HG03521 (cell line): ENCODE results near the gene BRAF.
"Not testable (repeated sequence)": the region's sequence is repeated elsewhere in the genome, so short reads cannot be mapped to it uniquely, and the experiment has no call there.

Experiments
- ATAC-seq: cut with Tn5 transposase; IDR thresholded peaks from one replicate; pipeline ENCODE4 v1.9.1; 2021; ENCODE audit warnings: mild to moderate bottlenecking, moderate library complexity; ENCODE audit not compliant: unreplicated experiment

BRAF gene

DNA sequence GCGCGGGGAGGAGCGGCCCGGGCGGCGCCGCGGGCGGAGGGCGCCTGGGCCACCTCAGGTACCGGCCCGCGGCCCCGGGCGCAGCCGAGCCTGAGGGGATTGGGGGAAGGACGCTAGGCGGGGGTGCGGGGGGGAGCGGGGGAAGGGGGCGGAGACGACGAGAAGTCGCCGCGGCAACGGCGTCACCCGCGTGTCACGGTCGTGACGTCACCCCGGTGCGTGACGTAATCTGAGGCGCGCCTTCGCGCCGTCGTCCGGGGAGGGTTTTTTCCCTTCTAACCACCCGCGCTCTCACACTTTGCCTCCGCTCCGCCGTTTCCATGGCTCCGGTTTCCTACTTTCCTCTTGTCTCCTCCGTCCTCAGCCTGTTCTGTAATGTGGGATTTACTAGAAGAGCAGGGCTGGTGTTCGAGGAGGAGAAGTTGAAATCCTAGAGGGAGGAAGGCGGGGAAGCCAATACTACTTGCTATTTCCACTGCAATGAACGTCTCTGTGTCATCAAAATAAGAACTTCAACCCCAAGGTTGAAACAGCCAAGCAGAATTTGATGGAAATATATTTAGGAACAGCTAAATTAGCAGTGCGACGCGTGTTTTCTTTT, at the start of gene BRAF:
TSS of gene BRAF (minus strand) at position 109 of the 601 bp plus-strand sequence. CDS start 226 bp downstream, outside the sequence.
- peak; percentile 44 for ATAC-seq

DNA sequence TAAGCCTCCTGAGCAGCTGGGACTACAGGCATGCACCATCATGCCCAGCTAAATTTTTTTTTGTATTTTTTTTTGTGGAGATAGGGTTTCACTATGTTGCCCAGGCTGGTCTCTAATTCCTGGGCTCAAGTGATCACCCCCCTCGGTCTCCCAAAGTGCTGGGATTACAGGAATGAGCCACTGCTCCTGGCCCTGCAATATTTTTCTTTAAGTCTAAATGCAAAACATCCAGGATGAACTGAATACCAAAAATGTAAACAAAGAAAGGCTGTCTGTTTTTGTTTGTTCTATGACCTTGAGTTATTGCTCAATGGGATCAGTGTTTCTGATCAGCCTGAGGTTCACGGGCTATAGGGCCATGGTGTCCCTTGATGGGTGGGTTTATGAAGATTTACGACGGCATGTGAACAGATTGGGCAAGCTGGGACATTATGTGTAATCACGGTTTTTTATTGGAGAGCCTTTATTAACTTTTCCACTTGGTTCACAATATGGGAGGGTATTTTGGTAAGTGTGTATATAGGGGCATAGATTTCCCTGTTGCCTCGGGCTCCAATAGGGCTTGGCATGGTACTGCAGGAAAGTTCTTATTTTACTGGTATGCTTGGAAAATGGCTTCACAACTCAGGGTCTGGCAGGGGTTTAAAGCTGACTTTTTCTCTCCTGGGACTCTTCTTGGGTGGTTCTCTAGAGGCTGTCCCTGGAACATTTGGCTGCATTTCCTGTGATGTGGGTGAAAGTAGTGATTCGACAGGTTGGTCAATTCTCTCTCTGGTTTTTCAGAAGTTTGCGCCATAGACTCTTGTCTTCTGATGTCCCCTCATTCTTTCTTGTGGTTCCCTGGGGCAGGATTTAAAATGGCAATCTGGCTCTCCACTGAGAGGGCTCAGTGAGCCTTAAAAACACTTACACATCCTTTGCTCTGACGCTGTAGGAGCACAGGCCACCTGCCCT, 48.4 kb upstream of the BRAF start:
- no peak for ATAC-seq

DNA sequence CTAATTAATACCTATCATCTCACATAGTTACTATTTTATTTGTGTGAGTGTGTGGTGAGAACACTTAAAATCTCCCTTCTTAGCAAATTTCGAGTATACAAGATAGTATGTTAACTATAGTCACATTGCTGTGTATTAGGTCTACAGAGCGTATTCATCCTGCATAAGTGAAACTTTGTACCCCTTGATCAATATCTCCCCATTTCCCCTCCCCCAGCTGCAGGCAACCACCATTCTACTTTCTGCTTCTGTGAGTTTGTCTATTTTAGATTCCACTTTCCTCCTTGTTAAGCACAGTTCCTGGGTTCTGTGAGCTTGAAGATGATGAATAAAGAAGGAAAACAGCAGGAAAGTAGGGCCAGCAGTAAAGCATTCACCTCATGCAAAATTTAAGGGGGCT, 47.6 kb upstream of the BRAF start:
- no peak for ATAC-seq

DNA sequence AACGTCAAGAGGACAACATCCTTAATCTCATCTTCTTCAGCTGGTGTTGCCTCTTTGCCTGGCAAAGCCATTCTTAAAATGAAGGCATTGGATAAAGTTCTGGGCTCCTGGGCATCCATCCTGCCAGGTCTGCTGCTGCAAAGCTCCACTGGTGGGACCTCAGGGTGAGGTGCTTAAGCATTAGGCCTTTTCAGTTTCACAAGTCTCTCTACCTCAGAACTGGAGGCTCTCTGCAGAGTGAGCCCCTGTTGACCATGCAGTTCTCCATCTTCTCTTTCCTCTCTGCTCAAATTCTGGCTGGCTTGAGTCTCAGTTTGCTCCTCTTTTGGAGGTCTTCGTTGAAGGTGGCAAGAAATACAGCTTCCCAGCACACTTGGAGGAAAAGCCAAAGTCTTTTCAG, 42.7 kb upstream of the BRAF start:
- ATAC-seq = no peak

DNA sequence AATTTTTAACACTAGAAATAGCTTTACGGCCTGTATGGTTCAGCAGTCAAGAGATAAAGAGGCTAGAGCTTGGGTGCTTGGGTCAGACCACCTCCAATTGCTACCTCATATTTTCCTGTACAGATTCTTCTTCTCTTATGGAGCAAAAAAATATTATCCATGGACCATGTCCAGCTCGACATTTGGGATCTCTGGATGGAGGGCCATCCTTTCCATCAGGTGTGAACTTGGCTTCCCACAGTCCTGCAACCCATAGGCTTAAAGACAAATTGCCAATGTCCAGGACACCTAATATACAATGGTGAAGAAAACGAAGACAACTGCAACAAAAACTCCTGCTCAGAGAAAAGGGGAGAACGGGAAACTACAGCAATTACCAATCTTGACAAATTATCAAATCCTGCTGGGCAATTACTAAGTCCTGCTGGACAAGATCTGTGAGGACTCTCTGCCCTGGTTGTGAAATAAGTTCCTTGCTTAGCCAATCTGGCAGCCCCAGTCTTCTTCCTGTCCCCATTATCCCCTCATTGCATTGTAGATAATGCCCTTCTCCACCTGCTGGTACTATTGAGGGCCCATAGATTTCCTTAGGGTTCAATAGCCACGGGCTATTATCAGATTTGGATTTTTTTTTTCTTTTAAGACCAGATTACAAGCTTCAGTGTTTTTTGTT, 42.0 kb upstream of the BRAF start:
- no peak for ATAC-seq

DNA sequence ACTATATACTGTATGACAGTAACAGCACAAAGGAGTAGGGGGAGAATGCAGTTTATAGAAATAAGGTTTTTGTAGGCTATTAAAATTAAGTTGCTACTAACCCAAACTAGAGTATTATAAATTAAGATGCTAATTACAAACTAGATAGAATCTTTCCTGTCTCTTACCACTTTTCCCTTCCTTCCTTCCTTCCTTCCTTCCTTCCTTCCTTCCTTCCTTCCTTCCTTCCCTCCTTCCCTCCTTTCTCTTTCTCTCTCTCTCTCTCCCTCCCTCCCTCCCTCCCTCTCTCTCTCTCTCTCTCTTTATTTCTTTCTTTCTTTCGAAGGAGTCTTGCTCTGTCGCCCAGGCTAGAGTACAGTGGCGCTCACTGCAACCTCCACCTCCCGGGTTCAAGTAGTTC, 36.4 kb upstream of the BRAF start:
- no peak for ATAC-seq

DNA sequence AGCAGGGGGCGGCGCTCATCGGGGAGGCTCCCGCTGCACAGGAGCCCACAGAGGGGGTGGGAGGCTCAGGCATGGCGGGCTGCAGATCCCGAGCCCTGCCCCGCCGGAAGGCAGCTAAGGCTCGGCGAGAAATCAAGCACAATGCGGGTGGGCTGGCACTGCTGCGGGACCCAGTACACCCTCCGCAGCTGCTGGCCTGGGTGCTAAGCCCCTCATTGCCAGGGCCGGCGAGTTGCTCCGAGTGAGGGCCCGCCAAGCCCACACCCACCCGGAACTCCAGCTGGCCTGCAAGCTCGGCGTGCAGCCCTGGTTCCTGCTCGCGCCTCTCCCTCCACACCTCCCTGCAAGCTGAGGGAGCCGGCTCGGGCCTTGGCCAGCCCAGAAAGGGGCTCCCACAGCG, 32.3 kb upstream of the BRAF start:
- not testable (repeated sequence) for ATAC-seq

DNA sequence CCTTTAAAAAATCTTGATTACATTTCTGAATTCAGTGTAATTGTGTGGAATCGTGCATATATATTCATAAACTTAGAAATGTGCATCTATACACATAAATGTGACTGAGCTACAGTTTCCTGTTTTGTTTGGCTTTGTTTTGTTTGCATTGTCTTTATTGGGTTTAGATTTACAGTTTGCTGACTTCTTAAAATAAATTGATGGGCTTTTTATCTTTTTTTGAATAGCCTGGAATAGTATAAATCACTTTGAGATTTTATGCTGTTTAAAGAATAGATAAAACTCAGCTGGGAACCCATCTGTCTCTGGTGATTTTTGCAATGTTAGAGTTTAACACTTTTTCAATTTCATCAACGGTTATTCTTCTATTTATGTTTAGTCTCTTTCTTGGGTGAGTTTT, 21.2 kb upstream of the BRAF start:
- ATAC-seq = no peak

DNA sequence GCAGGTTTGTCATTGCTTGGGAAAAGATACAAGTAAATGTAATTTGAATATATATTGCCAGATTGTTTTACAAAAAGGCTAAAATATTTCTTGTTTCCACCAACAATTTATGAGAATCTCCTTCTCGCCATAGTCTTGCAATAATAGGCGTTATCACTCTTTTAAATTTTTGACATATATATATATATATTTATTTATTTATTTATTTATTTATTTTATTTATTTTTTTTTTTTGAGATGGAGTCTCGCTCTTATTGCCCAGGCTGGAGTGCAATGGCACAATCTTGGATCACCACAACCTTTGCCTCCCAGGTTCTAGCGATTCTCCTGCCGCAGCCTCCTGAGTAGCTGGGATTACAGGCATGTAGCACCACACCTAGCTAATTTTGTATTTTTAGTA, 17.5 kb upstream of the BRAF start:
- ATAC-seq = not testable (repeated sequence)

DNA sequence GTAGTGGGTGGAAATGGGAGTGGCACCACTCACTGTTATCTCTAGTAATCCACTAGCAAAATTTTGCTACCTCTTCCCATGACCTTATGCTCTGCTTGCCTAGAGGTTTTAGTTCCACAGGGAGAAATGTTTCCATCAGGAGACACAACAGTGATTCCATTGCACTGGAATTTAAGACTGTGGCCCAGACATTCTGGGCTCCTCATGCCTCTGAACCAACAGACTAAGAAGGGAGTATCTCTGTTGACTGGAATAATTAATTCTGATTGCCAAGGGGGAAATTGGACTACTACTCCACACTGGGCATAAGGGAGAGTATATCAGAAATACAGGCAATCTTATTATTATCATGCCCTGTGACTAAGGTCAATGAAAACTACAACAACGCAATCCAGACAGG, 16.2 kb upstream of the BRAF start:
- no peak for ATAC-seq

DNA sequence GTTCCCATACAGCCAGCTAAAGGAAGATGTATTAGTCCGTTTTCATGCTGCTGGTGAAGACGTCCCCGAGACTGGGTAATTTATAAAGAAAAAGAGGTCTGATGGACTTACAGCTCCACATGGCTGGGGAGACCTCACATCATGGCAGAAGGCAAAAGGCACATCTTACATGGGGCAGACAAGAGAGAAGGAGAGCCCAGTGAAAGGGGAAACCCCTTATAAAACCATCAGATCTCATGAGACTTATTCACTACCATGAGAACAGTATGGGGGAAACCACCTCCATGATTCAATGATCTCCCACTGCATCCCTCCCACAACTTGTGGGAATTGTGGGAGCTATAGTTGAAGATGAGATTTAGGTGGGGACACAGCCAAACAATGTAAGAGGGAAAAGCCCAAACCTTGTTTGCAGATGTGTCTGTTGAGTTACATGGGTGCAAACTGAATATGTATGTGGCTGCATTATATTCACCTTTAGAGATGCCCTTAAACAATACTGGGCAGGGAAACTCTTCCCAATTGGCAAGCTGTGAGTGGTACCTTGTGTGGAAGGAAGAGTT, 13.1 kb upstream of the BRAF start:
- ATAC-seq = no peak

DNA sequence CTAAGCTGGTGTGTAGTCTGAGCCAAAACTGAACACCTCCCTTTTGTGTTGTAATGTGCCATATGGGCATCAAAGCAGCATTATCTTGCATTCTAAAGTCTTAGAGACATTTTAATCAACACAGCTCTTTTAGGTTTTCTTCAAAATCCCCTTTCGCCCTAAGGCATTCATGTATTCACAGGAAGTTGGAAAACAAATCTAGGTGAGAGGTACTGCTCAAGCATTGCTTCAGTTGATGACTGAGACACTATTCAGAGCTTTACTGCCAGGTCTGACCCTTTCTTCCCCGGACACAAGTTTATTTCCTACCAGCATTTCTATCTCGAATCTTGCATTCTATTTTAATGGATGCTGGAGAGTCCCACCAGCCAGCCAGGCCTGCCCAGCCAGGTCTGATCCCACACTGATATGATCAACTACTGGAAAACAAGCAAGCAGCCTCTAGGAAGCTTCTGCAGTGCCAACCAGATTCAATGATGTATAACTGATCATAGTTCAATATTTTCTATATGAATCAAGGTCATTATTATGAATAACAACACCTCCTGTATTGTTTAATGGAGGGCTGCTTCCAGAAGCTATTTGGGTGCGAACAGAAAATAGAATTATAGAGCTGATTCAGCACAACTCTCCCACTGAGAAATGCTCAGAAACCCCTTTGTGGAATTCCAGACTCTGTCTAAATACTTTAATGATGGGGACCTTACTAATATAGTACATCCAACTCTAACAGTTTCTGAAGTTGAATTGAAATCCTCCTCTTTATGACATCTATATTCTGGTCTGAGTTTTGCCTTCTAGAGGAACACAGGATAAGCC, 4.0 kb upstream of the BRAF start:
- no peak for ATAC-seq

DNA sequence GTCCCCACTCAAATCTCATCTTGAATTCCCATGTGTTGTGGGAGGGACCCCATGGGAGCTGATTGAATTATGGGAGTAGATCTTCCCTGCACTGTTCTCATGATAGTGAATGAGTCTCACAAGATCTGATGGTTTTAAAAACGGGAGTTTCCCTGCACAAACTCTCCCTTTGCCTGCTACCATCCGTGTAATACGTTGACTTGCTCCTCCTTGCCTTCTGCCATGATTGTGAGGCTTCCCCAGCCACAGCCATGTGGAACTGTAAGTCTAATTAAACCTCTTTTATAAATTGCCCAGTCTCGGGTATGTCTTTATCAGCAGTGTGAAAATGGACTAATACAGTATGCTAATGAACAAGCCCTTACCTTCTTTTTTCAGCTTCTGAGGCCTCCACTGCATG, 3.2 kb upstream of the BRAF start:
- not testable (repeated sequence) for ATAC-seq

DNA sequence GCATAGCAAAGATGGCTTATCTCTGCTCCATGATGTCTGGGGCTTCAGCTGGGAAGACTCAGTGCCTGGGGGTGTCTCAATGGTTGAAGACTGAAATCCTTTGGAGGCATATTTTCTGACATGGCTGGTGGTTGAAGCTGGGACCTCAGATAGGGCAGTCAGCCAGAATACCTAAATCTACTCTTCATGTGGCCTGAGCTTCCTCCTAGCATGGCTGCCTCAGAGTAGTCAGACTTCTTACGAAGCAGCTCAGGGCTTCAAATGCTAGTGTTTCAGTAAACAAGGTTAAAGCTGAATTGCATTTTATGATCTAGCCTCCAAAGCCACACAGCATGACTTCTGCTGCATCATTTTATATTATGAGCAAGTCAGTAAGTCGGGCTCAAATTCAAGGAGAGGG, 2.6 kb upstream of the BRAF start:
- no peak for ATAC-seq

DNA sequence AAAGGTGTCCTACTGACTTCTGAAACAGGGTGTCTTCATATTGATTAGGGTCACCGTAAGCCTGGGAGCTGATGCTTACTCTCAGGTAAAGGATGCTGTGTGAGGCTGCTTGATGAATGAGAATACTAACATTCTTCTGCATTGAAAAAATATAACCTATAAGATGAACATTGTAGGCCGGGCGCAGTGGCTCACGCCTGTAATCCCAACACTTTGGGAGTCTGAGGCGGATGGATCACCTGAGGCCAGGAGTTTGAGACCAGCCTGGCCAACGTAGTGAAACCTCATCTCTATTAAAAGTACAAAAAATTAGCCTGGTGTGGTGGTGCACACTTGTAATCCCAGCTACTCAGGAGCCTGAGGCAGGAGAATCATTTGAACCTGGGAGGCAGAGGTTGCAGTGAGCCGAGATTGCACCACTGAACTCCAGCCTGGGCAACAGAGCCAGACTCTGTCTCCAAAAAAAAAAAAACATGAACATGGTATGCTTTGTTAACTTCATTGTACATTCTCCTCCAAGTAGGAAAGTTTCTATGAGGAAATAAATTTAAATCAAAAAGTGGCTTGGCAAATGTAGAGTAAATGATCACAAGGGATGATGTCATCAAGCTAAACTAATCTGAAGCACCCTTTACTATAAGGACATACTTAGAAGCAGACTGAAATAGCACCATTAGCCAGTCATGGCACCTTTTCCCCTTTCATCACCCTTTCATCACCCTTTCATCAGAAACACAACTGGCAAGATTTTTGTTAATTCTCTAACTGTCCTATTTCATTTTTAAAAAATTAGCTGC, 1.5 kb upstream of the BRAF start:
- ATAC-seq = no peak

DNA sequence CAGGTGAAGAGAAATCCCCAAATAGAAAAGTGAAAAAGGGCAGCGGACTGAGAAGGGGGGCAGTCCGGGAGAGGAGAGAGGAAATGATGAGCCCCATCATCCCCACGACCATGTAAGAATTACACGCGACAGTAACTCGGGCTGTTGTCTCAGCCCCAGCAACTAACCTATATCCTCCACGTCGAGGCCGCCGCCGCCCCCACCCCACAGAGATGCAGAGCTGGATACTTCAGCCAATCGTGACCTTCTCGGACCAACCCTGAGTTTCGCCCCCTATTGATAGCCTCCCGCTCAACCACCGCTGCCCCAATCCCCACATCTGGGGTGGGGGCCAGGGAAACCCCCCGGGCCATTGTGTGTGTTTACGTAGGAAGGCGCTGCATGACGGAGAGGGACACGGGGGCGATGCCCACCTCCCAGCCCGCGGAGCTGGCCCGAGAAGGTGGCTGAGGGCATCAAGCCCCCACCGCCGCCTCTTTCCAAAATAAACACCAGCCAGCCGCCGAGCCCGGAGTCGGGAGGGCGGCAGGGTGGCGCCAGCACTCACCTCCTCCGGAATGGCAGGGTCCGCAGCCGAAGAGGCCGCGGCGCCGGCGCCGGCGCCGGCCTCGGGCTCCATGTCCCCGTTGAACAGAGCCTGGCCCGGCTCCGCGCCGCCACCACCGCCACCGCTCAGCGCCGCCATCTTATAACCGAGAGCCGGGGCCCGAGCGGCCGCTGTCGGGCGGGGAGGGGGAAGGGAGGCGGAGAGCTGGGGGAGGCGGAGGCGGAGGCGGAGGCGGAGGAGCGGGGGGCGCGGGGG, 509 bp downstream of the BRAF start:
- peak; percentile 76 for ATAC-seq

DNA sequence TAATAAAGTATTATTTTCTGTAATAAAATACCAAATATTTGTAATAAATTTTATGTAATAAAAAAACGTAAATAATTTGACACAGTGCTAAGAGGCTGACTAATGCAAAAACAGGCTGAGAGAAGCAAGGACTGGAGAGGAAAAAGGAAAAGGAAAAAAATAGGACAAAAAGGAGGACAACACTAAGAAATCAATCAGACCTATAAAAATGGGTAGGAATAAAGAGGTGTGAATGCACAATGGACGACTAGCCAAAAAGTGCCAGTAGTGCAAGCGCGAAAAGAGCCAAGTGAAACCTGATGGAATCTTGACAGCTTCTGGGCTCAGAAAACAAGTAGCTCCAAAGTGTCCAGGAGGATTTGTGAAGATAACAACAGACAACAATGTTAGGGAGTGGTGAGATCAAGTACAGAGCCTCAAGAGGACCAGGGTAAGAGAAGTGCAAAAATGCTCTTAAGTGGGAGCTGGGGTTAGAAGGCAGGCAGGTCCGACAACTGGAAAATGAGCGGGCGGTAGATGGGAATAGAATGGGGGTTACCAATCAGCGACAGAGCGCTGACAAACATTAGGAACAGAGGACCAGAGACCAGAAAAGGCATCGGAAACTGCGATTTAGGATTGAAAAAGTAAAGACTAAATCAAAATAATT, 1.2 kb downstream of the BRAF start:
- no peak for ATAC-seq

DNA sequence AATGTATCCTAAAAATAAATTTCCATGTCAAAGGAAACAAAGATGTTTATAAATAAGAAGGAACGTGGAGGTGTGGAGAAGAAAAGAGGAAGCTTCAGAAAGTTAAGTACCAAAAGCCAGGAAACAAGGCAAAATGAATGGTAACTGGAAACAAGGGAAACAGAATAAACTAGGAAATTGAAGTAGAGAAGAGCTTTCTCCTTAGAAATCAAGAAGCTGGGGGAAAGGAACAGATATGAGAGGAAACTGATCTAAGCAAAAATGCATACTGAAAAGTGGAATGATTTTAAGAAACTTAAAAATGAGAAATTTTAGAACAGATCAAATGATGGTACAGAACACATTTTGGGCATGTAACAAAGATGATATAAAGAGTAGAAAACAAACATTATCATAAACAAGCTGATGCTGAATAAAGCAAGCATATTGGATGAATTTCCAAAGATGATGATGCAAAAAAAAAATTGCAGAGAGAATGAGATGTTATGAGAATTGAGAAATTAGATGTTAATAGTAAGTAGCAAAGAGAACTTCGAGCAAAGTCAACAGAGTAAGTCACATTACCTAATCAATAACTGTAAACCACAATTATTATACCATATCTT, 1.9 kb downstream of the BRAF start:
- ATAC-seq = no peak
